ENCODE results near the gene TSHZ2. TPM values are rescaled to one million over a fixed set of nuclear protein-coding genes. Genes with fewer than 3 reads are reported as not detected.

Gene TSHZ2
- total and polyA plus RNA-seq, 2 donors (not counting 1 experiment from before 2014, with no cell fraction given) = 1.00 to 5.7 TPM

DNA sequence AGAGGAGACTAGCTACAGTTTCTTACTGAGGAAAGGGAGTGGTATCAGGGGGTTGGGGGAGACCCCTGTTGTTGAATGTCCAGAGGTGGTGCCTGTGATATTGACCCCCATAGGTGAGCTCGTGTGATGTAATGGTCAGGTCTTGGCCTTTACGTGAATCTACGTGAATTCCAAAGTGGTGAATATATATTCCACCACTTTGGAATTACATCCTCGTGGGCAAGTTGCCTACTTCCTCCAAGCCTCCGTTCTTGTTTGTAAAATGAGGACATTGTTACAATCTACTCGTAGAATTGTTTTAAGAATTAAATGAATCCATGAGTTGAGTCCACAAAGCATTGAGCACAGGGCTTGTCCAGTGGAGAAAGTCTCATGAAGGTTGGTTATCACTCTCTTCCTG is 47.3 kb downstream of the TSHZ2 start:
- Histone ChIP-seq H3K4me1 (ENCODE audit: control insufficient read depth in 2 of 2, insufficient read depth in 2 of 2, low read length in 2 of 2) (no peaks in the 10 kb centered on the region), H3K9me3 (ENCODE audit: control extremely low read depth in 1 of 3, control insufficient read depth in 2 of 3, insufficient read depth in 1 of 3, low read length in 2 of 3) (peaks cover 0 to 2% (median 0%) of the 10 kb centered on the region in 3 donors), H3K27ac (ENCODE audit: low read length in 2 of 2) (no peak overlapping the region), H3K36me3 (replicated peaks in 1 of 2; ENCODE audit: control extremely low read depth in 1 of 2, control insufficient read depth in 1 of 2, extremely low read depth in 1 of 2, insufficient read depth in 2 of 2, low read length in 1 of 2) (no peaks in the 10 kb centered on the region), H3K9ac (ENCODE audit: low read length) (no peak overlapping the region), H4K20me1 (ENCODE audit: control insufficient read depth, insufficient read depth, low read length, poor library complexity, severe bottlenecking) (no peaks in the 10 kb centered on the region), H2AFZ (ENCODE audit: insufficient read depth, low read depth, low read length, poor library complexity, severe bottlenecking) (no peak overlapping the region), H3K79me2 (ENCODE audit: control insufficient read depth, insufficient read depth, low read length) (no peaks in the 10 kb centered on the region), H3K27me3 (replicated peaks in 1 of 4; ENCODE audit: control extremely low read depth in 1 of 4, control insufficient read depth in 3 of 4, insufficient read depth in 4 of 4, low read length in 3 of 4) (no peaks in the 10 kb centered on the region), H3K4me3 (ENCODE audit: control extremely low read depth in 1 of 5, extremely low read depth in 1 of 5, insufficient read depth in 1 of 5, low read depth in 2 of 5, low read length in 4 of 5) (no peak overlapping the region), H3K4me2 (replicated peaks; ENCODE audit: low read depth, low read length, poor library complexity, severe bottlenecking) (no peak overlapping the region)
- DNase-seq = no peak
- Mint-ChIP-seq H3K9me3 (ENCODE audit: insufficient read depth) (peaks cover 3% of the 10 kb centered on the region), H3K27me3 (peaks cover 8% of the 10 kb centered on the region), H3K27ac (no peak overlapping the region), H3K4me3 (no peak overlapping the region), H3K4me1 (peaks cover 2% of the 10 kb centered on the region)
- no peak for ATAC-seq (ENCODE audit: low read depth)
- TF ChIP-seq, protein P1, sequence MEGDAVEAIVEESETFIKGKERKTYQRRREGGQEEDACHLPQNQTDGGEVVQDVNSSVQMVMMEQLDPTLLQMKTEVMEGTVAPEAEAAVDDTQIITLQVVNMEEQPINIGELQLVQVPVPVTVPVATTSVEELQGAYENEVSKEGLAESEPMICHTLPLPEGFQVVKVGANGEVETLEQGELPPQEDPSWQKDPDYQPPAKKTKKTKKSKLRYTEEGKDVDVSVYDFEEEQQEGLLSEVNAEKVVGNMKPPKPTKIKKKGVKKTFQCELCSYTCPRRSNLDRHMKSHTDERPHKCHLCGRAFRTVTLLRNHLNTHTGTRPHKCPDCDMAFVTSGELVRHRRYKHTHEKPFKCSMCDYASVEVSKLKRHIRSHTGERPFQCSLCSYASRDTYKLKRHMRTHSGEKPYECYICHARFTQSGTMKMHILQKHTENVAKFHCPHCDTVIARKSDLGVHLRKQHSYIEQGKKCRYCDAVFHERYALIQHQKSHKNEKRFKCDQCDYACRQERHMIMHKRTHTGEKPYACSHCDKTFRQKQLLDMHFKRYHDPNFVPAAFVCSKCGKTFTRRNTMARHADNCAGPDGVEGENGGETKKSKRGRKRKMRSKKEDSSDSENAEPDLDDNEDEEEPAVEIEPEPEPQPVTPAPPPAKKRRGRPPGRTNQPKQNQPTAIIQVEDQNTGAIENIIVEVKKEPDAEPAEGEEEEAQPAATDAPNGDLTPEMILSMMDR (IDR thresholded peaks at IDR 0.05) = no peak
- no peak for TF ChIP-seq EZH2 (IDR thresholded peaks at IDR 0.05; ENCODE audit: borderline replicate concordance, insufficient read depth, low read depth, low read length, poor library complexity, severe bottlenecking)
- intact Hi-C loops (cut with micrococcal nuclease) = no loop called here
- 100% methylated on average over 1 of the region's 6 CpGs for WGBS (ENCODE audit: insufficient coverage)
- ChIA-PET CTCF (no interaction called here), POLR2A (no interaction called here)

DNA sequence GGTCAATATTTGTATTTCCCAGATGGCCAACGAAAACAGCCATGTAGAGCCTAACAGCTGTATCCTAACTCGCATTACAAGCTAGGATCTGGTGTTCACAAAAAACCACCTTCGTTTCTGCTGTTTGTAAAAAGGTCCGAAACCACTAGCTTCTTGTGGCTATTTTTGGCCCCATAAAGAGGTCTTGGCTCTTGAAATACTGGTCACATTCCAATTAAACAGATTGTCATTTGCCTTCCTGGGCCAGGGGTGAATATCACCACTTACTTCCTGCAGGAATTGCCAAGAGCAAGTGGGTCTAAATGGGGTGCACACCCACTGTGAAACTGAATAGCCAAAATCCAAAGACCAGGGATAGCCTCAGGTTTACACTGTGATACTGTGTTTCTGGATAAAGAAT is 48.2 kb downstream of the TSHZ2 start:
- Mint-ChIP-seq H3K27ac (no peak overlapping the region), H3K4me1 (peaks cover 2% of the 10 kb centered on the region), H3K27me3 (peaks cover 8% of the 10 kb centered on the region), H3K9me3 (ENCODE audit: insufficient read depth) (peaks cover 3% of the 10 kb centered on the region), H3K4me3 (no peak overlapping the region)
- ChIA-PET POLR2A (no interaction called here), CTCF (no interaction called here)
- Histone ChIP-seq H4K20me1 (ENCODE audit: control insufficient read depth, insufficient read depth, low read length, poor library complexity, severe bottlenecking) (no peaks in the 10 kb centered on the region), H3K4me1 (ENCODE audit: control insufficient read depth in 2 of 2, insufficient read depth in 2 of 2, low read length in 2 of 2) (no peaks in the 10 kb centered on the region), H3K4me3 (ENCODE audit: control extremely low read depth in 1 of 5, extremely low read depth in 1 of 5, insufficient read depth in 1 of 5, low read depth in 2 of 5, low read length in 4 of 5) (no peak overlapping the region), H2AFZ (ENCODE audit: insufficient read depth, low read depth, low read length, poor library complexity, severe bottlenecking) (no peak overlapping the region), H3K27ac (ENCODE audit: low read length in 2 of 2) (no peak overlapping the region), H3K9me3 (ENCODE audit: control extremely low read depth in 1 of 3, control insufficient read depth in 2 of 3, insufficient read depth in 1 of 3, low read length in 2 of 3) (no peaks in the 10 kb centered on the region), H3K36me3 (replicated peaks in 1 of 2; ENCODE audit: control extremely low read depth in 1 of 2, control insufficient read depth in 1 of 2, extremely low read depth in 1 of 2, insufficient read depth in 2 of 2, low read length in 1 of 2) (no peaks in the 10 kb centered on the region), H3K79me2 (ENCODE audit: control insufficient read depth, insufficient read depth, low read length) (no peaks in the 10 kb centered on the region), H3K4me2 (replicated peaks; ENCODE audit: low read depth, low read length, poor library complexity, severe bottlenecking) (no peak overlapping the region), H3K27me3 (replicated peaks in 1 of 4; ENCODE audit: control extremely low read depth in 1 of 4, control insufficient read depth in 3 of 4, insufficient read depth in 4 of 4, low read length in 3 of 4) (no peaks in the 10 kb centered on the region), H3K9ac (ENCODE audit: low read length) (no peak overlapping the region)
- intact Hi-C loops (cut with micrococcal nuclease) = no loop called here
- DNase-seq = no peak
- TF ChIP-seq, protein P1 (IDR thresholded peaks at IDR 0.05) = no peak
- TF ChIP-seq EZH2 (IDR thresholded peaks at IDR 0.05; ENCODE audit: borderline replicate concordance, insufficient read depth, low read depth, low read length, poor library complexity, severe bottlenecking) = no peak
- 87% methylated on average over 4 of the region's 4 CpGs for WGBS (ENCODE audit: insufficient coverage)
- no peak for ATAC-seq (ENCODE audit: low read depth)
